AG09319 (cell line): ENCODE results near the gene TRMT44.

Source experiments
- DNase-seq: peaks from one replicate; pipeline ENCODE4 v3.0.0-alpha.2; 2010; ENCODE audit warnings: low read depth; ENCODE audit errors: extremely low read depth
- TF ChIP-seq, protein P1 (sequence below): IDR thresholded peaks from 2 replicates; pipeline ENCODE4 v1.5.1; 2011; ENCODE audit warnings: low read depth, mild to moderate bottlenecking, inconsistent platforms, low read length, moderate library complexity

Gene TRMT44

DNA sequence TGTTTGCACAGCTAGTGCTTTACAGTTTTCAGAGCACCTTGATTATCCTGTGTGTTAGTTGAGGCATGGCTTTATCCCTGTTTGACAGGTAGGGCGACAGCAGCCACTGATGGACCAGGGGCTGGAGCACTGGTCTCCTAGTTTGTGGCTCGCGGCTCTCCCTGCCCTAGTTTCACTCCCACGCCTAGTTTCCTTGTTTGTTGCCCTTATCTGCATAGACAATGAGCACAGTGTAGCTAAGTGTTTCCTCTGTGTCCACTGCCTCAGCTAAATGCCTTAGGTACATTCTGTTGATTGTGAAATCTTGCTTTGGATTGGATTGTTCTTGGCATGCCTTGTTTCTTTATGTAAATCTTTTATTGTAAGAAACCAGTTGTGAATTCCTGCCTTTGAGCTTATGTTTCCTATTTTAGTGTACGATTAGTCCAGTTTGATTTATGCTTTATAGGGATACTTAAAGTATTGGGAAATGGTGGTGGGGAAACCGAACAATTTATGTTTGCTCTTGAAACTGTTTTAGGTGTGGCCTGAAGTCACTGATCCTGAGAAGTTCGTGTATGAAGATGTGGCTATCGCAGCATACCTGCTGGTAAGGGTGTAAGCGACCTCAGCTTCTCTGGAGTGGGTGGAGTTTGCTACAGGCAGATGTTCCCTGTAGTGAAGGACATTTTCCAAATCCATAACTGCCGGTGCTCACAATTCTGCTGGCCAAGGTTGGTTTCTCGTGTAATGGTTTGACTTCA is 11.0 kb downstream of the TRMT44 start:
- no peak for DNase-seq
- TF ChIP-seq, protein P1, sequence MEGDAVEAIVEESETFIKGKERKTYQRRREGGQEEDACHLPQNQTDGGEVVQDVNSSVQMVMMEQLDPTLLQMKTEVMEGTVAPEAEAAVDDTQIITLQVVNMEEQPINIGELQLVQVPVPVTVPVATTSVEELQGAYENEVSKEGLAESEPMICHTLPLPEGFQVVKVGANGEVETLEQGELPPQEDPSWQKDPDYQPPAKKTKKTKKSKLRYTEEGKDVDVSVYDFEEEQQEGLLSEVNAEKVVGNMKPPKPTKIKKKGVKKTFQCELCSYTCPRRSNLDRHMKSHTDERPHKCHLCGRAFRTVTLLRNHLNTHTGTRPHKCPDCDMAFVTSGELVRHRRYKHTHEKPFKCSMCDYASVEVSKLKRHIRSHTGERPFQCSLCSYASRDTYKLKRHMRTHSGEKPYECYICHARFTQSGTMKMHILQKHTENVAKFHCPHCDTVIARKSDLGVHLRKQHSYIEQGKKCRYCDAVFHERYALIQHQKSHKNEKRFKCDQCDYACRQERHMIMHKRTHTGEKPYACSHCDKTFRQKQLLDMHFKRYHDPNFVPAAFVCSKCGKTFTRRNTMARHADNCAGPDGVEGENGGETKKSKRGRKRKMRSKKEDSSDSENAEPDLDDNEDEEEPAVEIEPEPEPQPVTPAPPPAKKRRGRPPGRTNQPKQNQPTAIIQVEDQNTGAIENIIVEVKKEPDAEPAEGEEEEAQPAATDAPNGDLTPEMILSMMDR, result no peak

- TF ChIP-seq, protein P1, result no peak
- DNase-seq, result no peak
These were observed 13.4 kb downstream of the TRMT44 start for GRCh38 chr4:8453957-8454356.

GRCh38 chr4:8457646-8458252 is 17.2 kb downstream of the TRMT44 start:
- TF ChIP-seq, protein P1, result no peak
- DNase-seq, result no peak

DNA sequence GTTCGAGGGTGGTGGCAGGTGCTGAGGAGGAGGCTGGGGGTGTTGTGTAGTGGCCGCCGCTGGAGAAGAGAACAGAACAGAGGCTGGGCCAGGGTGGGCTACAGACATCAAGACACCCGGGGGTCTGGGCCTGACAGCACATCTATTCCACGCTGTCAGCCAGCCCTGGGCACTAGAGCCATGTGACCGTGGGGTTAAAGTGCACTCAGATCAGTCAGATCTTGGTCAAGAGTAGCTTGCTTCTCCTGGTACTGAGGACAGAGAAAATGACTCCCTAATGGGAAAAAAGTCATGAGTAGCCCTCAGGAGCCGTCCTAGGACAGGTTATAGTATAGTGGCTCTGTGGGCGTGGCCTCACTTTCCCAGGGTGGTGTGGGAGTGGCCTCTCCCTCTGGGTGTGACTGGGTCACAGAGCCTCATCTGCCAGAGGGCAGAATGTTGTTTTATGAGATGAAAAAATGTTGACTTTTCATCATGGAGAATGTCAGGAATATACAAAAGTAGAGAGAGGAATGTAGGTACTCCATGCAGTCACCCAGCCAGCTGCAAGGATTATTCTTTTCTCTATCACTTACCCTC is 19.4 kb downstream of the TRMT44 start:
- TF ChIP-seq, protein P1, result no peak
- DNase-seq, result no peak

DNA sequence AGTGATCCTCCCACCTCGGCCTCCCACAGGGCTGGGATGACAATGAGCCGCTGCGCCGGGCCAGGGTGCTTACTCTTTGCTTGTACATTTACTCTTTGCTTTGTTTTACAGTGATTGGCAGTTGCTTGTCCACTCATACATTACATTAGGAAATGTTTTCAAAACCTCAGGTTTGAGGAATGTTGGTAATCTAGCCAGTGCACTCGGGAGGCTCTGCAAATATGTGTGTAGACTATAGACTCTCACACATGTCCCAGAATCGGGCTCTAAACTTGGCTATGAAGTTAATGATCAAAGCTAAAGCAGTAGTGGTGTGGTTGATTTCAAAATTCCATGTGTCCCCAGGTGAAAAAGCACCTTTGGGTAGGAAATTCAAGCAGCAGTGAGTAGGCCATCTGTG is 20.5 kb downstream of the TRMT44 start:
- DNase-seq, result no peak
- TF ChIP-seq, protein P1, result no peak

DNA sequence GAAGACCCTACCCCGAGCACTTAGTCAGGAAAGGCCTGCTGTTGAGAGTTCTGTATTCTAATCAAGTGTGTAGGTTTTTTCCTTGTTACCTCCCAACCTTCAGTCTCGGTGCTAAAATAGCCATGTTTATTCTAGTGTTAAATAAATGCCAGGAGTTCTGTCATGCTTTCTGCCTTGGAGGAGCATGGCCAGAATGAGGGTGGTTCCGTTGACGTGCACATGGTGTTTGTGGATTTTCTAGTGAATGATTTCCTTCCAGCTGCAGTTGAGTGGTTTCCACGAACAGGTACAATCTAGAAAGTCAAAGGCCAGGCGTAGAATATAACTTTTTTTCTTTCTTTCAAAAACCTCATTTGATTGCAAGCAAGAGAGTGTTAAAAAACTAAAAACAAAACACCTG is 21.0 kb downstream of the TRMT44 start:
- no peak for DNase-seq
- TF ChIP-seq, protein P1, result no peak

- DNase-seq, result no peak
- TF ChIP-seq, protein P1, result no peak
These were observed 23.2 kb downstream of the TRMT44 start for GRCh38 chr4:8463811-8464210.
